ENCODE results near the gene CREBL2. TPM values are rescaled to one million over a fixed set of nuclear protein-coding genes. Genes with fewer than 3 reads are reported as not detected.
A peak's percentile ranks its signal among the peaks of the same experiment; 100 is the strongest.
"Not testable (repeated sequence)": the region's sequence is repeated elsewhere in the genome, so short reads cannot be mapped to it uniquely, and the experiment has no call there.

Gene CREBL2
- total RNA-seq, 4 donors from 2014 or later, result 11.2 to 42.7 (median 26.4) TPM

DNA sequence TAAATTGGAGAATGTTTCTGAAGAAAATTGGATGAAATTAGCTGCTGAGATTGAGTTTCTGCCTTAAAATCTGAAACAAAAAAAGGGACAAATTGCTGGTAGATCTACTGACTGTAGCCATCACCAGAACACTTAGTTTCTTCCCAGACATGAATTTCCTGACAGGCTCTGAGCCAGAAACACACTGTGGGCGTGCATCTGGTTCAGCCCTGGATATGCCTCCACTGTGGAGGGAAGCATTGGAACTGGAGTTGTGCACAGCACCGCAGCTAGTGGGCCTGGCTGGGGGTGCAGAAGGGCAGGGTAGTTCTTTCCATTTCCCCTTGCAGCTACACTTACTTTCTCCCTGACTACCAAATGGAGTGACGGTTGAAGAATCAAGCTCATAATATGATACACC is 31.2 kb downstream of the CREBL2 start:
- H3K9me3 ChIP-seq, result peaks cover 0 to 9% of the 10 kb centered on the region in 2 donors
- no peak for DNase-seq
- peaks cover 0 to 38% (median 16%) of the 10 kb centered on the region in 4 donors for H3K36me3 ChIP-seq
- H3K4me3 ChIP-seq, result no peak overlapping the region
- TF ChIP-seq POLR2AphosphoS5 (IDR thresholded peaks at IDR 0.05) (no peak), EP300 (IDR thresholded peaks at IDR 0.05; ENCODE audit: low read depth) (no peak)
- no peak overlapping the region for H3K27ac ChIP-seq
- intact Hi-C loops (cut with DNase I; ENCODE audit: low total_unique reads) (no loop called here), in situ Hi-C loops (cut with MboI; ENCODE audit: low pct_ligation_motif_present in 1 of 4, low pct_unique_long_range_greater_than_20kb in 1 of 4, low sequenced_read_pairs in 3 of 4) (loop anchor here in 1 of 4 donors (10.0 kb wide), 1 partner anchor 138 kb away; no protein-coding TSS in a partner anchor)
- no peaks in the 10 kb centered on the region for H3K27me3 ChIP-seq
- H3K4me1 ChIP-seq, result no peaks in the 10 kb centered on the region
- 90 to 92% methylated on average over 2 to 3 of the region's 3 CpGs for WGBS, 2 donors (ENCODE audit: low coverage in 1 of 2)

DNA sequence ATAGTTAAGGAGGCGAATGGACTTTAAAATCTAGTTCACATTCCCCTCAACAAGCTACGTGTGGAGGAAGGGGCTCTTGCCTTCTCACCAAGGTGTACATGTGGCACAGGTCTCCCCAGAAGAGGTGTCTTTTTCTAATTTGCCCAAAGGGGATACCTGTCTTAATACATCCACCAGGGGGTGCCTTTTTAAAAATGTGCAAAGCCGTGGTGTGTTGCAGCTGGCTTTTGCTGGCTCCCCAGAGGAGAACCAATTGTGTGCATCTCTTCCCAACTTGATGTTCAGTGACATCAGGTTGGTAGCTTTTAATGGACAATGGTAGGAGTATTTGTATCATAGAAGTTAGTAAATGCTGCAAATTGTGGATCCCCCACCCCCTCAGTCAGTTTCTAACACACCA is 33.8 kb downstream of the CREBL2 start:
- no peak overlapping the region for H3K4me3 ChIP-seq
- peak; percentile 22 for DNase-seq
- 55% methylated on average over 3 of the region's 3 CpGs; no CpG with 5 or more reads in 1 of the 2 donors for WGBS, 2 donors (ENCODE audit: low coverage in 1 of 2)
- TF ChIP-seq, protein P1, sequence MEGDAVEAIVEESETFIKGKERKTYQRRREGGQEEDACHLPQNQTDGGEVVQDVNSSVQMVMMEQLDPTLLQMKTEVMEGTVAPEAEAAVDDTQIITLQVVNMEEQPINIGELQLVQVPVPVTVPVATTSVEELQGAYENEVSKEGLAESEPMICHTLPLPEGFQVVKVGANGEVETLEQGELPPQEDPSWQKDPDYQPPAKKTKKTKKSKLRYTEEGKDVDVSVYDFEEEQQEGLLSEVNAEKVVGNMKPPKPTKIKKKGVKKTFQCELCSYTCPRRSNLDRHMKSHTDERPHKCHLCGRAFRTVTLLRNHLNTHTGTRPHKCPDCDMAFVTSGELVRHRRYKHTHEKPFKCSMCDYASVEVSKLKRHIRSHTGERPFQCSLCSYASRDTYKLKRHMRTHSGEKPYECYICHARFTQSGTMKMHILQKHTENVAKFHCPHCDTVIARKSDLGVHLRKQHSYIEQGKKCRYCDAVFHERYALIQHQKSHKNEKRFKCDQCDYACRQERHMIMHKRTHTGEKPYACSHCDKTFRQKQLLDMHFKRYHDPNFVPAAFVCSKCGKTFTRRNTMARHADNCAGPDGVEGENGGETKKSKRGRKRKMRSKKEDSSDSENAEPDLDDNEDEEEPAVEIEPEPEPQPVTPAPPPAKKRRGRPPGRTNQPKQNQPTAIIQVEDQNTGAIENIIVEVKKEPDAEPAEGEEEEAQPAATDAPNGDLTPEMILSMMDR (IDR thresholded peaks at IDR 0.05), result peak; percentile 37 to 51 (median 41)
- TF ChIP-seq EP300 (IDR thresholded peaks at IDR 0.05; ENCODE audit: low read depth), result no peak
- peaks cover 23% of the 10 kb centered on the region in 2 donors for H3K9me3 ChIP-seq
- peaks cover 0 to 19% (median 7%) of the 10 kb centered on the region in 4 donors for H3K36me3 ChIP-seq
- H3K27me3 ChIP-seq, result no peaks in the 10 kb centered on the region
- no peaks in the 10 kb centered on the region for H3K4me1 ChIP-seq
- H3K27ac ChIP-seq, result no peak overlapping the region
- in situ Hi-C loops (cut with MboI; ENCODE audit: low pct_ligation_motif_present in 1 of 4, low pct_unique_long_range_greater_than_20kb in 1 of 4, low sequenced_read_pairs in 3 of 4), result loop anchor here in 1 of 4 donors (10.0 kb wide), 1 partner anchor 141 kb away; no protein-coding TSS in a partner anchor
- intact Hi-C loops (cut with DNase I; ENCODE audit: low total_unique reads), result no loop called here

DNA sequence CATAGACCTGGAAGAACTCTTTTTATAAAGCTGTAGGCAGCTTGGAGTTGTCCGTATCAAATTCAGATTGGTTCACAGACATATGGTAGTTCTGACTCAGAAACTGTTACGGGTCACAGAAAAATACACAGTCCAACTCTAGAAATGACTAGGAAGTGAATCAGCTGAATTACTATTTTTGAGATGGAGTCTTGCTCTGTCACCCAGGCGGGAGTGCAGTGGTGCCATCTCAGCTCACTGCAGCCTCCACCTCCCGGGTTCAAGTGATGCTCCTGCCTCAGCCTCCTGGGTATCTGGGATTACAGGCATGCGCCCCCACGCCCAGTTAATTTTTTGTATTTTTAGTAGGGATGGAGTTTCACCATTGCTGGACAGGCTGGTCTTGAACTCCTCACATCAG is 34.3 kb downstream of the CREBL2 start:
- H3K4me1 ChIP-seq; H3K27me3 ChIP-seq; intact Hi-C loops (cut with DNase I; ENCODE audit: low total_unique reads); DNase-seq; H3K4me3 ChIP-seq; H3K27ac ChIP-seq: not testable (repeated sequence)
- Histone ChIP-seq H3K36me3 (peaks cover 0 to 19% (median 5%) of the 10 kb centered on the region in 4 donors), H3K9me3 (peaks cover 23% of the 10 kb centered on the region in 2 donors)
- in situ Hi-C loops (cut with MboI; ENCODE audit: low pct_ligation_motif_present in 1 of 4, low pct_unique_long_range_greater_than_20kb in 1 of 4, low sequenced_read_pairs in 3 of 4), result loop anchor here in 1 of 4 donors (10.0 kb wide), 1 partner anchor 141 kb away; no protein-coding TSS in a partner anchor
- 88 to 93% methylated on average over 3 to 6 of the region's 6 CpGs for WGBS, 2 donors (ENCODE audit: low coverage in 1 of 2)

DNA sequence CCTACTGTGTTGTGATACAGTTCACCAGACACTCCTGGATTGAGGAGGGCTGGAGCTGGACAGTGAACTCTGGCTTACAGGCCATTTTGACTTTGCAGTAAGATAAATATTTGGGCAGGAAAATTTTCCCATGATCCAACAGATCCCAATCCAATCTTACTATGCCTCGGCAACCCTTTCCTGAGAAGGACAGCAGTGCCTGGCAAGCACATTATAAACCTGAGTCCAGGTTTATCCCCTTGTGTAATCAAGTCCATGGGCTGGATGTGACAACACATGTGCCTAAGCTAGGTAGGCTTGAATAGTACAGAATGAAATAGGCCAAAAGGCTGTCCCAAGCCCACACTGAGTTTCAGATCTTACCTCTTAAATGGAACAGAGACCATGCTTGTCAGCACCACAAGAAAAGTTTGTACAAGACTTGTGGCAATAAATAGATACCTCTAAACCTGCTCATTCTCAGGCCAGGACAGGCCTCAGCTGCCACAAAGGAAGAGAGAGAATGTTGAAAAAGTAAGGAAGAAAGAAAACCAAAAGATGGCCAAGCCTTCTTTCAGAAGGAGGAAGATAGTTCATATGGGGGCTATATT is 34.9 kb downstream of the CREBL2 start:
- TF ChIP-seq EP300 (IDR thresholded peaks at IDR 0.05; ENCODE audit: low read depth) (no peak), POLR2AphosphoS5 (IDR thresholded peaks at IDR 0.05) (no peak), POLR2A (IDR thresholded peaks at IDR 0.05) (no peak)
- TF ChIP-seq, protein P1 (IDR thresholded peaks at IDR 0.05), result no peak
- H3K36me3 ChIP-seq, result peaks cover 0 to 18% (median 4%) of the 10 kb centered on the region in 4 donors
- DNase-seq, result no peak
- no peaks in the 10 kb centered on the region for H3K4me1 ChIP-seq
- peaks cover 23% of the 10 kb centered on the region in 2 donors for H3K9me3 ChIP-seq
- 100% methylated on average over 1 of the region's 1 CpG for WGBS, 2 donors (ENCODE audit: low coverage in 1 of 2)
- in situ Hi-C loops (cut with MboI; ENCODE audit: low pct_ligation_motif_present in 1 of 4, low pct_unique_long_range_greater_than_20kb in 1 of 4, low sequenced_read_pairs in 3 of 4) (loop anchor here in 1 of 4 donors (10.0 kb wide), 1 partner anchor 142 kb away; no protein-coding TSS in a partner anchor), intact Hi-C loops (cut with DNase I; ENCODE audit: low total_unique reads) (no loop called here)
- no peak overlapping the region for H3K4me3 ChIP-seq
- H3K27me3 ChIP-seq, result no peaks in the 10 kb centered on the region
- no peak overlapping the region for H3K27ac ChIP-seq

DNA sequence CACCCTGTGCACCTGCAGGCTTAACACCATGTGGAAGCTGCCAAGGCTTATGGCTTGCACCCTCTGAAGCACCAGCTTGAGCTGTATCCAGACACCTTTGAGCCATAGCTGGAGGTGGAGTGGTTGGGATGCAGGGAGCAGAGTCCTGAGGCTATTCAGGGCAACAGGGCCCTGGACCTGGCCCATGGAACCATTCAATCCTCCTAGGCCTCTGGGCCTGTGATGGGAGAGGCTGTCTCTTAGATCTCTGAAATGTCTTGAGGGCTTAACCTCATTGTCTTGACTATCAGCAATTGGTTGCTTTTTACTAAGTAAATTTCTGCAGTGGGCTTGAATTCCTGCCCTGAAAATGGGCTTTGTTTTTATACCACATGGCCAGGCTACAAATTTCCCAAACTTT is 36.6 kb downstream of the CREBL2 start:
- TF ChIP-seq, protein P1 (IDR thresholded peaks at IDR 0.05), result no peak
- TF ChIP-seq POLR2AphosphoS5 (IDR thresholded peaks at IDR 0.05), result no peak
- TF ChIP-seq EP300 (IDR thresholded peaks at IDR 0.05; ENCODE audit: low read depth), result no peak
- TF ChIP-seq POLR2A (IDR thresholded peaks at IDR 0.05), result no peak
- Histone ChIP-seq H3K27ac (no peak overlapping the region), H3K36me3 (peaks cover 0 to 1% (median 0%) of the 10 kb centered on the region in 4 donors), H3K9me3 (peaks cover 23% of the 10 kb centered on the region in 2 donors), H3K4me3 (no peak overlapping the region), H3K27me3 (no peaks in the 10 kb centered on the region), H3K4me1 (no peaks in the 10 kb centered on the region)
- in situ Hi-C loops (cut with MboI; ENCODE audit: low pct_ligation_motif_present in 1 of 4, low pct_unique_long_range_greater_than_20kb in 1 of 4, low sequenced_read_pairs in 3 of 4), result loop anchor here in 1 of 4 donors (10.0 kb wide), 1 partner anchor 143 kb away; no protein-coding TSS in a partner anchor
- intact Hi-C loops (cut with DNase I; ENCODE audit: low total_unique reads), result no loop called here
- no peak for DNase-seq

Data from transverse colon (tissue), 4 donors.